Measurements from ENCODE around the gene TMEM181.
"Not testable (repeated sequence)": the region's sequence is repeated elsewhere in the genome, so short reads cannot be mapped to it uniquely, and the experiment has no call there.

TMEM181 gene

GRCh38 chr6:158624684-158625682 is 65.1 kb downstream of the TMEM181 start:
- no peak for DNase-seq

GRCh38 chr6:158625881-158626305 is 66.0 kb downstream of the TMEM181 start:
- DNase-seq, result no peak

GRCh38 chr6:158626360-158627167 is 66.7 kb downstream of the TMEM181 start:
- DNase-seq, result no peak

GRCh38 chr6:158627168-158627939 is 67.5 kb downstream of the TMEM181 start:
- DNase-seq, result no peak

GRCh38 chr6:158627940-158628211 is 68.0 kb downstream of the TMEM181 start:
- DNase-seq, result no peak

GRCh38 chr6:158628542-158628941 is 68.7 kb downstream of the TMEM181 start:
- DNase-seq, result no peak

- no peak for DNase-seq
Measured at GRCh38 chr6:158629367-158630221, 69.7 kb downstream of the TMEM181 start.

GRCh38 chr6:158630938-158631616 is 71.2 kb downstream of the TMEM181 start:
- no peak for DNase-seq

- DNase-seq, result no peak
Measured at GRCh38 chr6:158631678-158632537, 72.0 kb downstream of the TMEM181 start.

- DNase-seq, result not testable (repeated sequence)
Measured at GRCh38 chr6:158632538-158633119, 72.7 kb downstream of the TMEM181 start.

GRCh38 chr6:158633127-158633526 is 73.2 kb downstream of the TMEM181 start:
- no peak for DNase-seq

GRCh38 chr6:158634695-158635426 is 75.0 kb downstream of the TMEM181 start:
- DNase-seq, result no peak

- no peak for DNase-seq
Measured at GRCh38 chr6:158635427-158636073, 75.7 kb downstream of the TMEM181 start.

- DNase-seq, result no peak
Measured at GRCh38 chr6:158636778-158637177, 76.9 kb downstream of the TMEM181 start.

- no peak for DNase-seq
Measured at GRCh38 chr6:158638324-158638854, 78.5 kb downstream of the TMEM181 start.

GRCh38 chr6:158639056-158639455 is 79.2 kb downstream of the TMEM181 start:
- no peak for DNase-seq

- no peak for DNase-seq
Measured at GRCh38 chr6:158640519-158640918, 80.6 kb downstream of the TMEM181 start.

- no peak for DNase-seq
Measured at GRCh38 chr6:158642097-158642601, 82.3 kb downstream of the TMEM181 start.

Measured in NCI-H1930 (cell line).